AG09309 (cell line): Measurements from ENCODE around the gene ZNF12.
"Not testable (repeated sequence)": the region's sequence is repeated elsewhere in the genome, so short reads cannot be mapped to it uniquely, and the experiment has no call there.

Experiments used
- DNase-seq: peaks from one replicate; pipeline ENCODE4 v3.0.0-alpha.2; 2010; ENCODE audit warnings: low read depth
- H3K4me3 ChIP-seq: 2 replicates; pipeline ENCODE4 v1.5.1; 2011; ENCODE audit warnings: mild to moderate bottlenecking, low read depth, low read length, moderate library complexity; ENCODE audit not compliant: control insufficient read depth
- TF ChIP-seq, protein P1 (sequence below): IDR thresholded peaks from 2 replicates; pipeline ENCODE4 v1.5.1; 2011; ENCODE audit warnings: mild to moderate bottlenecking, low read depth, low read length, inconsistent platforms; ENCODE audit not compliant: insufficient read depth, control insufficient read depth; ENCODE audit errors: missing control alignments

ZNF12 gene

DNA sequence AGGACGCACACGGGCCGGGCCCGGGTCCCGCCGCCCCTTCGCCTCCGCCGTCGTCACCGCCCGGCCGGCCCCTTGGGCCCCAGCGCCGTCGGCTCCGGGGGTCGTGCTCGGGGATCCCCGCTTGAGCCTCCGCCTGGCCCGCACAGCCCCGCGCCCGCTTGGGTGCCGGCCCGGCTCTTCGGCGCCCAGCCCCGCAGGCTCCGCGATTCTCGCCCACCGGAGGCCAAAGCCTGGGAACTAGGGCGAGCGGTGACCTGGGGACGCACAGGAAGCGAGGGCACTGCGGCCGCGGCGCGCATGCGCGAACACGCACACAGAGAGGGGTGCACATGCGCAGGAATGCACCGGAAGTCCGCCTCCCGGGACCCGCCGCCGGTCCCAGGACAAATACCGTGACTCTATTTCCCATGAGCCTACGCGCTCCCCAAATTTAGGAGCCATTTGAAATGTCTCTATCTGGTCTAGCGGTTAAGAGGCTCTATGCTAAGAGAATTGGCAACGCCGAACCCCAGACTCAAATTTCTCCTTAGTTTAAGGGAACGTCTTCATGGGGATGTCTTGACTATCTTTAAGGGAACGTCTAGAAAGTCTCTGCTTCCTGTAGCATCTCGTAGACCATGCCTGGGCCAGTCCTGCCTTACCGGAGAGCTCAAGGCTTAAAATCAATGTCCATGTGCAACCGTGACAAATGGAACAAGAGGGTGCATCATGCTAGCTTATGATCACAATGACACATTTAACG lies at the start of gene ZNF12:
Gene ZNF12 (minus strand): TSS at position 282 of the 742 bp plus-strand sequence. CDS start 1,774 bp downstream, outside the sequence.
- TF ChIP-seq, protein P1, sequence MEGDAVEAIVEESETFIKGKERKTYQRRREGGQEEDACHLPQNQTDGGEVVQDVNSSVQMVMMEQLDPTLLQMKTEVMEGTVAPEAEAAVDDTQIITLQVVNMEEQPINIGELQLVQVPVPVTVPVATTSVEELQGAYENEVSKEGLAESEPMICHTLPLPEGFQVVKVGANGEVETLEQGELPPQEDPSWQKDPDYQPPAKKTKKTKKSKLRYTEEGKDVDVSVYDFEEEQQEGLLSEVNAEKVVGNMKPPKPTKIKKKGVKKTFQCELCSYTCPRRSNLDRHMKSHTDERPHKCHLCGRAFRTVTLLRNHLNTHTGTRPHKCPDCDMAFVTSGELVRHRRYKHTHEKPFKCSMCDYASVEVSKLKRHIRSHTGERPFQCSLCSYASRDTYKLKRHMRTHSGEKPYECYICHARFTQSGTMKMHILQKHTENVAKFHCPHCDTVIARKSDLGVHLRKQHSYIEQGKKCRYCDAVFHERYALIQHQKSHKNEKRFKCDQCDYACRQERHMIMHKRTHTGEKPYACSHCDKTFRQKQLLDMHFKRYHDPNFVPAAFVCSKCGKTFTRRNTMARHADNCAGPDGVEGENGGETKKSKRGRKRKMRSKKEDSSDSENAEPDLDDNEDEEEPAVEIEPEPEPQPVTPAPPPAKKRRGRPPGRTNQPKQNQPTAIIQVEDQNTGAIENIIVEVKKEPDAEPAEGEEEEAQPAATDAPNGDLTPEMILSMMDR, result no peak
- peak; percentile 69 for DNase-seq
- peak within 1 kb of the TSS; percentile 89 for H3K4me3 ChIP-seq

DNA sequence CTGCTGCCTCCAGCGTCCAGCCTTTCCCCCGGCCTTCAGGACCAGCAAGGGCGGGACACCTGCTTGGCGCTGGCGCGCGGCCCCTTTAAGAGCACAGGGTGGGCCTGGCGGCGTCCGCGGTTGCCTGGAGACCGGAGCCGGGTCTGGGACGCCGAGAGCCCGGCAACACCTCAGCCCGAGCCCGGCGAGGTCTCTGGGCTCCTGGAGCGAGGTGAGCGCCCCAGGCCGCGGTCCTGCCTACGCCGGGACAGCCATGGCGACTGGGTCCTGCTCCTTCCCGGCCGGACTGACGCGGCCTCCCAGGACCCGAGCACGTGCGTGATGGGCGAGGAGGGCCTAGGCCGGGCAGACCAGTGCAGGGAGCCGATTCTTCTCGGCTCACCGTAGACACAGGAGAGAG lies 47.2 kb upstream of the ZNF12 start, which contains the start of gene RSPH10B2:
Gene RSPH10B2 (plus strand): TSS at position 140 of the 400 bp plus-strand sequence. CDS start 3,575 bp downstream, outside the sequence.
- H3K4me3 ChIP-seq, DNase-seq: not testable (repeated sequence)

DNA sequence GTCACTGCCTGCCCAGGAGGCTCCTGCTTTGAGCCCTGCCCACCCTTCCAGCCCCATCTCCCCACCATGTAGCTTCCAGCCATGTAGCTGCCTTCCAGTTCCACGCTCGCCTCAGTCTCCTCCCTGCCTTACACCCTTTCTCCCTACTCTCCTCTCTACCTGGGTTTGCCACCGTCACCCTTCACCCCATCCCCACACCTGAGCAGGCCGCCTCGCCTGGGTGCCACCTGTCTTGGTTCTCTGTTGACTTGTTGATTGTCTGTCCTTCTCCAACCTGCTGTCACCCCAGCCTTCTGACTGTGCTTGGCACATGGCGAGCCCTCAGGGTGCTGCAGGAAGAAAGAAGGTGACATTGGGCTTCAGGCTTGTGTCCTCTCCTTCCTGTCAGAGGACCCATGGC lies 43.4 kb upstream of the ZNF12 start:
- DNase-seq, H3K4me3 ChIP-seq: not testable (repeated sequence)

DNA sequence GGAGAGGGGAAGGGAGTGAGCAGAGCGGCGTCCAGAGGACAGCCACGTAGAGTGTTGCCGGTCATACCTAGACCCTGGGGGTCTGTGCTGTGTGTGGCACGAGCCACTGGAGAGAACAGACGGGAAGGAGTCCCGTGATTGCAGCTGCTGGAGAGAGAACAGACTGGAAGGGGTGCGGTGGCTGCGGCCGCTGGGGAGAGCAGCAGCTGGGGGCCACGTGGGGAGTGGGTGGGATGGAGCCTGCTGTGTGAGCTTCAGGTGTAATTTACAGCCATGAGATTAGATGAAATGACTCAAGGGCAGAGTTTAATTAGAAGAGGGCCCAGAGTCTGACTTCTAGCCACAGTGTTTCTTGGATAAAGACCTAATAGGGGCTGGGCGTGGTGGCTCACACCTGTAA lies 42.6 kb upstream of the ZNF12 start:
- not testable (repeated sequence) for DNase-seq, H3K4me3 ChIP-seq

DNA sequence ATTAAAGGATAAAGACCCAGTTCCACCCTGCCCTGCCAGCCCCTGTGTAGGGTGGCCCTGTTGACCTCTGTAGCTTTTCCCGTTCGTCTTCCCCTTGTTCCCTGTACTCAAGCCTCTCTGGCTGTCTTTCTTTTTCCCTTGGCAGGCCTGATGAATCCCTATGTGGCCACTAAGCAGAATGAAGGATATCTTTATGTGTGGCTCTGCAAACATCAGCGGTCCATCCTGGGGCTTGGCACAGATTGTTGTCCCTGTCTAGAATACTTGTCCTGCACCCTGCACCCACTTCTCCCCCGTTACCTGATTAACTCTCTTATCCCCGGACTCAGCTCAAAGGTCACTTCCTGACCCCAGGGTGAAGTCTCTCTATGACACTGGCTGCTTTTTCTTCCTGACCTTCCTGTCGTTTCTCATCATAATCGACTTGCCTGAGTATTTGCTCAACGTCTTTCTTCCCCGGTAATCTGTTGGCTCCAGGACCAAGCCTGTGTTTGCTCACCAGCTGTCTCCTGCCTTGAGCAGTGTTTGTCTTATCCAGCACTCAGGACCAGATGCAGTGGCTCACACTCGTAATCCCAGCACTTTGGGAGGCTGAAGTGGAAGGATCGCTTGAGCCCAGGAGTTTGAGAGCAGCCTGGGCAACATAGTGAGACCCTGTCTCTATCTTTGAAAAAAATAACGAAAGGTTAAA lies 37.8 kb upstream of the ZNF12 start:
- not testable (repeated sequence) for H3K4me3 ChIP-seq, DNase-seq

DNA sequence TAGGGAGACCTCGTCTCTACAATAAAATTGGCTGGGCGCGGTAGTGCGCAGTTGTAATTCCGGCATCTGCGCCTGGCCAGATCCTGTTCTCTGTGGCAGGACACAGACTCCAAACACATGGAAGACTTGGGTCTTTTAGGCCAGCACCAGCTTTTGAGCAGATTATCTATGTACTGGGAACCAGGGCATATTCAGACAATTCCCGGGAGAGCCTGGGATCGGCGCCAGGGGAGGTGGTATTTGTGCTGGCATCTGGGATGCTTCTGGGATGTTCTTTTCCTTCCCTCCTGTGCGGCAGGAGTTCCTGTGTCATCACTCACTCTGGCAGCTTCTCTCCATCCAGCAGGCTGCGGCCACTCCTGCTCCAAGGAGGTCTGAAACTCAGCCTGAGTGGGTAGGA lies 31.7 kb upstream of the ZNF12 start:
- not testable (repeated sequence) for DNase-seq, H3K4me3 ChIP-seq

DNA sequence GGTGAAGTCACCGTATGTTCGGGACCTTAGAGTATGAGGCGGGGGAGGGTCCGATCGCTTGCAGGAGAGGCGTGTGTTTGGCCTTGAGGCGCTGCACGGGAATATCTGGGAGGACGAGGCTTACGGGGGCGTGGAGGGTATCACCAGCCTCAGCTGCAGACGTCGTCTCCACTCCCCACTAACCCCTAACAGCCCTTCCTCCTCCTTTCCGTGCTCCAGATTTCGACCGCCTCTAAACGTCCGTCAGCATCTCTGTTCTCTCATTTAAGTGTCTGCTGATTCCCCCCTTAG lies 23.5 kb upstream of the ZNF12 start:
- DNase-seq, result no peak
- TF ChIP-seq, protein P1, result no peak
- peak overlapping the region; percentile 77 for H3K4me3 ChIP-seq

DNA sequence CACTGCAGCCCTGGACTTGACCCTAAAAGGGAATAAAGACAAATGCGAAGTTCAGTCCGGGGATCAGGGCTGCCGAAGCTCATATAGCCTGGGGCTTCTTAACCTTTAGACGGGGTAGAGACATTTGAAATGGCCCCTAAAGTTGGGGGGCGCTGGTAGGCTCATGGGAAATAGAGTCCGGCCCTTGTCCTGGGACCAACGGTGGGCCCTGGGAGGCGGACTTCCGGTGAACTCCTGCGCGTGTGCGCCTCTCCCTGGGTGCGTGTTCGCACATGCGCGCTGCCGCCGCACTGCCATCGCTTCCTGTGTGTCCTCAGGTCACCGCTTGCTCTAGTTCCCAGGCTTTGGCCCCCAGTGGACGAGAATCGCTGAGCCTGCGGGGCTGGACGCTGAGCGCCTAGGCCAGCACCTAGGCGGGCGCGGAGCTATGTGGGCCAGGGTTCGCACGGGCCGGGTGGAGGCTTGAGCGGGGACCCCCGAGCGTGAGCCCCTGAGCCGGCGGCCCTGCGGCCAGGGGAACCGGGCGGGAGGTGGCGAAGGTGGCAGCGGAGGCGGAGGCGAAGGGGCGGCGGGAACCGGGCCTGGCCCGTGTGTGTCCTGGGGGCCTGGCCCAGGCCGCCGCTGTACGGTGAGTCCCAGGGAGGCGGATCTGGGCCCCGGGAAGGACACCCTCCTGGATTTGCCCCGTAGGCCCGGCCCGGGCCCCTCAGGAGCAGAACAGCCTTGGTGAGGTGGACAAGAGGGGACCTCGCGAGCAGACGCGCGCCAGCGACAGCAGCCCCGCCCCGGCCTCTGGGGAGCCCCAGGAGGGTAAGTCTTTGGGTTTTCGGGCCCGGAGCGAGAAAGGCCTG lies 23.0 kb upstream of the ZNF12 start:
- peak; percentile 62 for DNase-seq
- TF ChIP-seq, protein P1, result no peak
- peak overlapping the region; percentile 77 for H3K4me3 ChIP-seq

DNA sequence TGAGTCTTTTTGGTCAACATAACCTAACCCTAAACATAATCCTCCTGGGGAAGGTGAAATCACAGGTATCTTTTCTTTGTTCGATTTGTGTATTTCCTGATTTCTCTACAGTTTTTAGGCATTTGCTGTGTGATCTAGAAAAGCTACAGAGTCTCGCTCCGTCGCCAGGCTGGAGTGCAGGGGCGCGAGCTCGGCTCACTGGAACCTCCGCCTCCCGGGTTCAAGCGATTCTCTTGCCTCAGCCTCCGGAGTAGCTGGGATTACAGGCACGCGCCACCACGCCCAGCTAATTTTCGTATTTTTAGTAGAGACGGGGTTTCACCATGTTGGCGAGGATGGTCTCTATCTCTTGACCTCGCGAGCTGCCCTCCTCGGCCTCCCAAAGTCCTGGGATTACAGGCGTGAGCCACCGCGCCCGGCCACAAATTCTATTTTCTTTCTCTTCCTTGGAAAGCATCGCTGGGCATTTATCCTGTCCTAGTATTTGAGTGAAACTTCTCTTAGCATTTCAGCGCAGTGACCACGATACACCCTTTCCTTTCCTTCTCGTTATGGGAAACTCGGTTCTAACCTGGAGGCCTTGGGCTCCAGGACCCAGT lies 22.2 kb upstream of the ZNF12 start:
- not testable (repeated sequence) for H3K4me3 ChIP-seq, DNase-seq
